GM20431 (cell line): Measurements from ENCODE around the gene GDI1.

Experiments
- in situ Hi-C: fragments of 300-500 bp; cut with MseI, MboI; formaldehyde crosslinking; loops from one replicate; pipeline ENCODE4 v1.15.0; 2020; ENCODE audit warnings: low sequenced_read_pairs; ENCODE audit not compliant: unreplicated experiment

The GDI1 gene

DNA sequence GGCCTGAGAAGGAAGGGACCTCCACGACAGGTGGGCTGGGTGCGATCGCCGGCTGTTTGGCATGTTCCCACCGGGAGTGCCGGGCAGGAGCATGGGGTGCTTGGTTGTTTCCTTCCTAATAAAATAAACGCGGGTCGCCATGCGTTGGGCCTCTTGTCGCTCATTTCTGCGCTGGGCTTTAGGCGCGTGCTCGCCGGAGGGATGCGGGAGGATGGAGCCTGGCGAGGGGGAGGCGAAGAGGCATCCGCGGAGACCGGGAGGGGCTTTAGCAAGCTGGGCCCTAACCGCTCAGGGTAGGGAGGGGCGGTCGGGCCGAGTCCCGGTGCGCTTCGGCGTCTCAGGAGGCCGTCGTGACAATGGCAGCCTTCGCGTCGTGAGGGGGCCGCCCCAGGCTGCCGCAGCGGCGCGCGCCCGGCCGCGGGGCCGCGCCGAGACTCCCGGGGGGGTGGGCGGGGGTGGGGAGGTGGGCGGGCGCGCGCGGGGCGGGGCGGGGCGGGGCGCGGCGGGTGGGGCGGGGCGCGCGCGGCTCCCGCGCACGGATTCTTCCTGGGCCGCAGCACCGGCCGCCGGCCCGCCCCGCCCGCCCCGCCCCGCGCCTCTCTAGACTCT, 476 bp upstream of the GDI1 start:
- in situ Hi-C loops = no loop called here

DNA sequence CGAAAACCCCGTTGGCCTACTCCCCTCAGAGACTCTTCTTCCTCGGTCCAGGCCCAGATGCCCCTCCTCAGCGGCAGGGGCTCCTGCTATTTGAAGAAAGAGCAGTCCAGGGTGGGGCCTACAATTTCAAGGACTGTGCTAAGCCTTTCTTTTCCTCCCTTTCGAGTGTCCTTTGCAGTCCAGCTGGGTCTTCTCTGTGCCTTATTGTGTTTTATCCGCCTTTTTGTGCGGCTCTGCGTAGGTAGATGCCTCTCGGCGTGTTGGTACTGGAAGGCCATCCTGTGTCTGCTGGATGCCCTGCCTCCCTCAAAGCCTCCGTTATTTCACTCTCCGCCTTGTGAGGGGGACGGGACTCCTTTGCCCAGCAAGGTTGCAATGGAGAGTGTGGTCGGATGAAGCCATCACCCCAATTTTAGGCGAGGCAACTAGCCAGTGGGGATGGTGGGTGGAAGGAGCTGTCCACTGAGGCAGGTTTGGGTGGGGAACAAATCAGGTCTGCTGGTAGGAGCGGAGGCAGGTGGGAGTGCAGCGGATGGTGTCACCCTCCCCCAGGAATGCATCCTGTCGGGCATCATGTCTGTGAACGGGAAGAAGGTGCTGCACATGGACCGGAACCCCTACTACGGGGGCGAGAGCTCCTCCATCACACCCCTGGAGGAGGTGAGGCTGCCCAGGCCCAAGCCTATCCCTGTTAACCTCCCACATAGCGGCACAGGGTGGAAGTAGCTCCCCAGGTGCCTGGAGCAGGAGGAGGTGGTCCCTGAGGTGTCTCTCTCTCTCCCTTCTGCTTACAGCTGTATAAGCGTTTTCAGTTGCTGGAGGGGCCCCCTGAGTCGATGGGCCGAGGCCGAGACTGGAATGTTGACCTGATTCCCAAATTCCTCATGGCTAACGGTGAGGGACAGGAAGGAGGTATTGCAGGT, 1.3 kb downstream of the GDI1 start:
- in situ Hi-C loops = no loop called here

DNA sequence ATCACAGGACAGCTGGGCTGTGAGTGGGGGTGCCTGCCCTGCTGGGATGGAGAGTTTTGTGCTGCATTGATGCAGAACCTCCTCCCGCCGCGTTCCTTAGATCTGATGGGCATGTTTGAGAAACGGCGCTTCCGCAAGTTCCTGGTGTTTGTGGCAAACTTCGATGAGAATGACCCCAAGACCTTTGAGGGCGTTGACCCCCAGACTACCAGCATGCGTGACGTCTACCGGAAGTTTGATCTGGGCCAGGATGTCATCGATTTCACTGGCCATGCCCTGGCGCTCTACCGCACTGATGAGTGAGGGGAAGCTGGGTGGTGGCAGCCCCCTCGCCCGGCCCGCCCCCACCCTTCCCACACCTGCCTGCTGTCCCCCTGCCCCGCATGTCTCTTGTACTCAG, 2.9 kb downstream of the GDI1 start:
- in situ Hi-C loops = no loop called here

DNA sequence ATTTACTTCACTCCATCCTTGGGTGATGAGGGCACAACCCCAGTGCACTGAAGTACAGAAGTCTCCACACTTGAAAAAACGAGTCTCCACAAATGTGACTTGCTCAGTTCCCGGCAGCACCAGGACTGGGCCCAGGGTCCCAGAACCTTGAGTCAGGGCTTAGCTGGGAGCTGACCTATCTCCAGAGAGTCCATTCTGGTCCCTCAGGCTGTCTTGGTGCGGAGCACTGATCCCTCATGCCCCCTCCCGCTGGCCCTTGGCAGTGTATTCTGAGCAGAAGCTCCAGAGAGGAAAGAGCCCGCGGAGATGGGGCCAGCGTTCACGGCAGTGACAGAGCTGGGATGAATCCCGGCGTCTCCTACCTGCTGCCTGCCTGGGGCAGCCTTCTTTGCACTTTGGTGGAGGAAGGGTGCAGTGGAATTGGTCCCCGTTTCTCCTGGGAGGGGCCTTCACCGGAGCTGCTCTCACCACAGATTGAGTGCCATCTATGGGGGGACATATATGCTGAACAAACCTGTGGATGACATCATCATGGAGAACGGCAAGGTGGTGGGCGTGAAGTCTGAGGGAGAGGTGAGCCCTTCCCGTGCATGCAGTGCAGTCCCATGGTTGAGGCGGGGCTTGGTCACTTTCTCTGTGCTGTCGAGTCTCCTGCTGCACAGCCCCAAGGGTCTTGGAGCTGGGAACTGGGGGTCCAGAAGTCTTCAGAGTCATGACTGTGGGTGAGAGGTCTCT, 3.8 kb downstream of the GDI1 start:
- in situ Hi-C loops = no loop called here

DNA sequence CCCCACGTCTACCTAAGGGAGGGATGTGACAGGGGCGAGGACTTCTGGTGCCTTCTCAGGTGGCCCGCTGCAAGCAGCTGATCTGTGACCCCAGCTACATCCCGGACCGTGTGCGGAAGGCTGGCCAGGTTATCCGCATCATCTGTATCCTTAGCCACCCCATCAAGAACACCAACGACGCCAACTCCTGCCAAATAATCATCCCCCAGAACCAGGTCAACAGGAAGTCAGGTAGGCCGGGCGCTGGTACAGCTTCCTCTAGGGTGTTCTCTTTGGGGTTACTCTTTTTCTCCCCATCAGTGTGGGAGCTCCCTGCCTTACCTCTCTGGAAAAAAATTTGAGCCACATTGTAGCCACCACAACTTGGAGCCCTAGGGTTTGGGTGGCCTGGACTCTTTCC, 4.6 kb downstream of the GDI1 start:
- in situ Hi-C loops = no loop called here

DNA sequence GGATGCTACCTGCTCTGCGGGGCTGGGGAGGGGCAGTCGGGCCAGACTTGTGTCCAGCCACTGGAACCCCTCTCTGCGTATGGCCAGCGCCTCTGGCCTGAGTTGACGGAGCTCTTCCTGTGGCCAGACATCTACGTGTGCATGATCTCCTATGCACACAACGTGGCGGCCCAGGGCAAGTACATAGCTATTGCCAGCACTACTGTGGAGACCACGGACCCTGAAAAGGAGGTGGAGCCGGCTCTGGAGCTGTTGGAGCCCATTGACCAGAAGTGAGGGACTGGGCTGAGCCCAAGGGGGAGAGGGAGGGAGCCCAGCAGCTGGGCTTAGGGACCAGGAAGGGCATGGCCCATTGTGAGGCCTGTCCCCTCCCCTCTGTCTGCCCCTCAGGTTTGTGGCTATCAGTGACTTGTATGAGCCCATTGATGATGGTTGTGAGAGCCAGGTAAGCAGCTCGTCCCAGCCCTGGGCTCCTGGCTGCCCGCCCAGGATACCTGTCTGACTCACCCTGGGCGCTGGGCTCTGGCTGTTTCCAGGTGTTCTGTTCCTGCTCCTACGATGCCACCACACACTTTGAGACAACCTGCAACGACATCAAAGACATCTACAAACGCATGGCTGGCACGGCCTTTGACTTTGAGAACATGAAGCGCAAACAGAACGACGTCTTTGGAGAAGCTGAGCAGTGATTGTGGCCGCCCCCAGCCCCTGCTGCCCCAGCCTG, 5.2 kb downstream of the GDI1 start:
- in situ Hi-C loops = no loop called here

DNA sequence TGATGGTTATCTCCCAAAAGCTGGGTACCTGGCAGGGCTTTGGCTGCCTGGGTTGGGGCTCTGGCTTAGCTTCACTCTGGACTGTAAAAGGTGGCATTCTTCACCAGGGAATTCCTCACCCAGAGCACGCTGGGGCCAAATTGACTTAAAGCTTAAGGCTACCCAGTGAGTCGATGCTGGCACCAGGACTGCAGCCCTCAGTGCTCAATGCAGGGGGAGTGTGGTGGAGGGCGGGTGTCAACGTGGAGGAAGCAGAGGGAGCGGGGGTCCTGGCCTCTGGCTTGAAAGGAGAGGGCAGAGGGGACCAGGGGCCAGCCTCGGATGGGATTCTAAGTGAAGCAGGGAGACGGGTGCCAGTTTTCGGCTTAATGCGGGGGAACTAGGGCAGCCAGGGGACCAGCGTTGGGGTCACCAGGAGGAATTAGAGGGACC, 6.5 kb downstream of the GDI1 start:
- in situ Hi-C loops = no loop called here

DNA sequence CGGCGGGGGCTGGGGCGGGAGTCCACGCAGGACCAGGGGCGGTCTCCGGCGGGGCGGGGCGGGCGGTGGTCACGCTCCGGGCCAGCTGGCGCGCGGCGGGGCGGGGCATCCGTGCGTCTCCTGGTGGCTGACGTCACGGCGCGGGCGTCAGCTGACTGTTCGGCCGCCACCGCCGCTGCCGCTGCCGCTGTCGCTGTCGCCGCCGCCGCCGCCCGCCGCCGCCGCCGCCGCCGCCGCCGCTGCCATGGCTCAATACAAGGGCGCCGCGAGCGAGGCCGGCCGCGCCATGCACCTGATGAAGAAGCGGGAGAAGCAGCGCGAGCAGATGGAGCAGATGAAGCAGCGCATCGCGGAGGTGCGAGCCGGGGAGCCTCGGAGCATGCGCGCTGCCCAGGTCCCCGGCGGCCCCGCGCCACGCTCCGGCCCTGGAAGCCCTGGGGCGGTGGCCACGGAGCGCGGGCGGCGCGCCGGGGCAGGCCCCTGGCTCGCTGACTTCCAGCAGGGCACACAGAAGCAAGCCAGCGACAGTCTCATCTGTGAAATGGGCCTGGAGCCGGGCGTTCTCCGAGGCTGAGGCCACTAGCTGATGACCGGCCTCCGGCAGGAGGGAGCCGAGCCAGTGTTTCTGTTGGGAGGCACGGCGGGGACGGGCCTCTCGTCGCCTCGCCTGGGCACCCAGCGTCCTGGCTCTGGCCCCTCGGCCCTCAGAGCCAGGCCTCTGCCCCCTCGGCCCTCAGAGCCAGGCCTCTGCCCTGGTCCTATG, 7.2 kb downstream of the GDI1 start, which contains the start of gene FAM50A:
TSS of gene FAM50A (plus strand) at position 150 of the 763 bp plus-strand sequence. CDS start at position 245, 95 bp downstream.
- in situ Hi-C loops = no loop called here

DNA sequence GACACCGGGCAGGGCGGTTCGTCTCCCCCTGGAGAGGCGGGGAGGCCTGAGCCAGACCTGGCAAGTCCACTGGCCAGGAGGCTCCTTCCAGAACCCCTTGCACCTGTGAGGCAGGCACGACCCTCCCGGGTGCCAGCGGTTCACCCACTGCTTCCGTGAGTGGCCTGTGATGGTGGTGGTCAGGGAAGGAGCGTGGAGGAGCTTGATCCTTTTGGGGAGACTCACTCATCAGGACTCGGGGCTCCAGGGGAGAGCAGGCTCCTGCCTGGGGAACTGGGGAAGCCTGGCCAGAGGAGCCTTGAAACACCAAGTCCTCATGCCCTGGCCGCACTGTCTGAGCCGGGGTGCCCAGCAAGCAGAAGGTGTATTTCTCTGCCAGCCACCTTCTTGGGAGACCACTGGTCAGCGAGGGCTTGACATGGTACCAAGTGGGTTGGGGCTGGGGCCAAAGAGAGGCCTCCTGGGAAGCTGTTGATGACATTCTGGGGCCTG, 7.8 kb downstream of the GDI1 start:
- in situ Hi-C loops = no loop called here

DNA sequence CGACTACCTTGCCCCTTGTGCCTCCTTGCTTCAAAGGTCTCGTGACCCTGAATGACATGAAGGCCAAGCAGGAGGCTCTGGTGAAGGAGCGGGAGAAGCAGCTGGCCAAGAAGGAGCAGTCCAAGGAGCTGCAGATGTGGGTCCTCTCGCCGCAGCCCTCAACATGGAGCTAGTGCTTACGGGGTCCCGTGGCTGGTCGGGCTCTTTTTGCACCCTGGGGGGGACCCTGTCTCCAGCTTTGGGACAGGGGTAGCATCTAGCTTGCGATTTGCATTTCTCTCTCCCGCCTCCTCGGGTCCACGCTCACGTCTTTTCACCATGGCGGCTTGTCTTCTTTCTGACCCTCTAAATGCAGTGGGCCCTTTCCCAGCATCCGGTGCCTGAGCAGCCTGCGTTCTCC, 8.8 kb downstream of the GDI1 start:
- in situ Hi-C loops = no loop called here

DNA sequence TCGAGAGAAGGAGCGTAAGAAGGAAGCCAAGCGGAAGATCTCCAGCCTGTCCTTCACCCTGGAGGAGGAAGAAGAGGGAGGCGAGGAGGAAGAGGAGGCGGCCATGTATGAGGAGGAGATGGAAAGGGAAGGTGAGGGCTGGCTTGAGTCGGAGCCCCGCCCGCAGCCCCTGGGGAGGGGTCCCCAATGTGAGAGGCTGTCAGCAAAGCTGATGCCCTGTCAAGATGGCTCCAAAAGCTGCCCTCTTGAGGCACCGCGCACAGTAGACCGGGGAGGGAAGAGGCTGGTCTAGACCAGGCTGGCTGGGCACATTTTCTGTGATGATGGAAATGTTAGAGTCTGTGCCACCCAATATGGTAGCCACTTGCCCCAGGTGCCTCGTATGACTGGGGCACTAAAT, 9.5 kb downstream of the GDI1 start:
- in situ Hi-C loops = no loop called here

DNA sequence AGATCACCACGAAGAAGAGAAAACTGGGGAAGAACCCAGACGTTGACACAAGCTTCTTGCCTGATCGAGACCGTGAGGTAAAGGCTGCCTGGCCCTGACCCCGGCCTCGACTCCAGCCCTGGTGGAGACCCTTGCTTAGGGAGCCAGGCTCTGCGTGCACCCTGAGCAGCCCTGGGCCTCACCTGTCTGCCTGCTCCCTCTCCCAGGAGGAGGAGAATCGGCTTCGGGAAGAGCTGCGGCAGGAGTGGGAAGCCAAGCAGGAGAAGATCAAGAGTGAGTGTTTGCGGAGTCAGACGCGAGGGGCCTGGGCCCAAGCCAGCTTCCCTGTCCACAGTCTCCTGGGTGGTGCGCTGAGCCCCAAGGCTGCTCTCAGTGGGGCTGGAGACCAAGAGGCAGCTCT, 11.5 kb downstream of the GDI1 start:
- in situ Hi-C loops = no loop called here

DNA sequence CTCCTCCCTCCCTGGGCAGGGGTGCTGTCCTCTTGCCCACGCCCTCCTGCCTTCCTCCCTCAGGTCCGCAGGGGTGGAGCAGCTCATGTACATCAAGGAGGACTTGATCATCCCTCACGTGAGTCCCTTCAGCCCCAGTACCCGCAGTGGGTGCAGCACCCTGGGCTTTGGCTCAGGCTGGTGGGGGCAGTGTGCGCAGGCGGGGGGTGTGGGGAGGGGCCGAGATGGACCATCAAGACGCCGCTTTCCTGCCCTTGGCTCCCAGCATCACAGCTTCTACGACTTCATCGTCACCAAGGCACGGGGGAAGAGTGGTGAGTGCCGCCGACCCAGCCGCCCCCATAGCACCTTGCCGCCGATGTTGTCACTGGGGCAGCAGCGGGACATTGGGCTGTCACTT, 12.7 kb downstream of the GDI1 start:
- in situ Hi-C loops = no loop called here

DNA sequence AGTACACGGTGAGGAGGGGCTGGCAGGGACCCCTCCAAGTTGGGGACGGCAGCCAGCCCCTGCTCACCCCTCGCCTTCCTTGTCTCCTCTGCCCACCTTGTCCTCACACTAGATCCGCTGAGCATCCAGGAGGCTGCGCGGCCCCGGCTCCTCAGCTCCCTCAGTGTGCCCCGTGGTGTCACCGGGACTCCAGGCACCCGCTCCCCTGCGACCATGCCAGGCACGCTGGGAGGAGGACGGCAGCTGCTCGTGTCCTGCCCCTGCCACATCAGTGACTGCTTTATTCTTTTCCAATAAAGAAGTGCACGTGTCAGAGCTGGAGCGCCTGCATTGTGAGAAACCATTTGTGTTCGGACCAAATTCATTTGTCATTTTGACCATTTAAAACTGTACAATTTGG, 13.4 kb downstream of the GDI1 start:
- in situ Hi-C loops = no loop called here

DNA sequence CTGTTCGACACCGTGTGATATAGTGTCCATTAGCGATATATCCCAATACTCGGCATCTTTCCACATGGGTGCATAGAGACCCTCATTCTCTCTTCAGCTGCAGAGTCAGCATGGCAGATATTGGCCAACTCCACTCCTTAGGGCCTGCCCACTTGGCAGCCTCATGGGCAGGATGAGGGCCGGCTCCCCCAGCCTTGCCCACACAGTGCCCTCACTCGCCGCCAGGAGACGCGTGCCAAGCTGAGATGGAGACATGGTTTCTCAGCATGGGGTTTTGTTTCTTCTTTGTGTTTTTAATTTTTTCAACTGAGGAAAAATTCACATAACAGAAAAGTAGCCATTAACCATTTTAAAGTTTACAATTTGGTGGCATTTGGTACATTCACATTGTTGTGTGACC, 15.9 kb downstream of the GDI1 start:
- in situ Hi-C loops = no loop called here

DNA sequence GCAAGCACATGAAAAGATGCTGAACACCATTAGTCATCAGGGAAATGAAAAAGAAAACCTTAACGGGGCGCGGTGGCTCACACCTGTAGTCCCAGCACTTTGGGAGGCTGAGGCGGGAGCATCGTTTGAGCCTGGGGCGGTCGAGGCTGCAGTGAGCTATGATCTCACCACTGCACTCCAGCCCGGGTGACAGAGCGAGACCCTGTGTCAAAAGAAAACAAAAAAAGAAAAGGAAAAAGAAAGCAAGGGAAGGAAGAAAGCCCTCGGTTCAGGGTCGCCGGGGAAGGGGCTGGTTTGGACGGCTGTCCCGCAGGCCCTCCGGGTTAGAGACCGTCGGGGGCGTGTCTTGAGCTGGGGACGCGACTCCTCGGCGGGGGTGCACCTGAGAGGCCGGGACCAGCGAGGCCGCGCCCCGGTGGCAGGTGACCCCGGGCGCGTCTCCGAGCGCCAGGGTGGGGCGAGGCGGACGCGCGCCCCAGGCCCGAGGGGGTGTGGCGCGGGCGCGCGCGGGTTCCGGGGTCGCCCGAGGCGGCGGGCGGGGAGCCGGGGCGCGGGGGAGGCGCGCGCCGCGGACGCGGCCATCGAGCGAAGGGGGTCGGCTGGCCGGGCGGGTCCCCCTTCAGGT, 20.6 kb downstream of the GDI1 start:
- in situ Hi-C loops = no loop called here

DNA sequence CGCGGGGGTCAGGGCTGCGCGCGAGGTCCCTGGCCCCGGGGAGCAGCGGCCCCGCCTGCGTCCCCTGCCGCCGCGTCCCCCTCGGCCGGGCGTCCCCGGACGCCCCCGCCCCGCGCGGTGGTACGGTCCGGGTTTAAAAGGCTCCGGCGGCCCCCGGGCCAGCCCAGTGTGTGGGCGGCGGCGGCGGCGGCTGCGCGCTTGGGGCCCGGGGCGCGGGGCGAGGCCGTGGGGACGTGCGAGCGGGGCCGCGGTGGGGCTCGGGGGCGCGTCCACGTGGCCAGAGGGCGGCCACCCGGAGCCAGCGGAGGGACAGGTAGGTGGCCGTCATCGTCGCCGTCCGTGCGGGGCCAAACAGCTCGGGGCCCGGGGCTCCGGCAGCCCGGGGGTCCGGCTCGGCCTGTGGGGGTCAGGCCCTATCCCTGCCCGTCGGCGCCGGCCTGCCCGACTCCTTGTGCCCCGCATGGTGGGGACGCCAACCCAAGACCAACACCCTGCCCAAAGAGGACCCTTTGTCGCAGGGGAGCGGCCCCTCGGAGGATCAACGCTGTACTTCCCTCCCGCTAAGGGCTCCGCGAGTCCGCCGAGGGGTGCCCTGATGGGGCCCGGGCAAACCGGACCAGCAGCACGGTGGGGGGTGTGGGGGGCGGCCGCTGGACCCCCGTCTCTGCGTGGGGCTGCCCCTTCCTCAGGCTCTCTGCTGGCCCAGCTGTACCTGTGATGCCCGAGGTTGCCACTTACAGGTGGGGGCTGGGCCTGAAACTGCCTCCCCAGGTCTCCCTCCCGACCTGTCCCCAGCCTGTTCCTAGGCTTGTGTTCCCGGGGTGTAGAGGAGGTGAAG, 21.4 kb downstream of the GDI1 start, which contains the start of gene PLXNA3:
TSS of gene PLXNA3 (plus strand) at position 166 of the 838 bp plus-strand sequence. CDS start 1,903 bp downstream, outside the sequence.
- in situ Hi-C loops = no loop called here
